ENCODE measurements around the gene OLFM4.
"Not testable (repeated sequence)": the region's sequence is repeated elsewhere in the genome, so short reads cannot be mapped to it uniquely, and the experiment has no call there.

The OLFM4 gene

DNA sequence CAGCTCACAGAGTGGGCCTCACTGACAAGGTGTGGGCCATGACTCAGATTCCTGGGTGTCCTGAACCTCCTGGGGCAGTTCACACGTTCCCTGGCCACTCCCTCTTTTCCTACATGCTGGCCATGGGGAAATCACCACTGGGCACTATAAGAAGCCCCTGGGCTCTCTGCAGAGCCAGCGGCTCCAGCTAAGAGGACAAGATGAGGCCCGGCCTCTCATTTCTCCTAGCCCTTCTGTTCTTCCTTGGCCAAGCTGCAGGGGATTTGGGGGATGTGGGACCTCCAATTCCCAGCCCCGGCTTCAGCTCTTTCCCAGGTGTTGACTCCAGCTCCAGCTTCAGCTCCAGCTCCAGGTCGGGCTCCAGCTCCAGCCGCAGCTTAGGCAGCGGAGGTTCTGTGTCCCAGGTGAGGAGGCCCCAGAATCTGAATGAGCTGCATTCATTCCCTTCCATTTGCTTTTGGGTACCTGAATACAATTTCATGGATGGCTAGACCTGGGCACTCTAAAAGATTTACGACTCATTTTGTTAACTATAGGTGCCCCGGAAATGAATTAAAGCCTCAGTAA, at the start of gene OLFM4:
TSS of gene OLFM4 (plus strand) at position 177 of the 567 bp plus-strand sequence. CDS start at position 201, 24 bp downstream.
- DNase-seq (ENCODE audit: low read depth), result no peak

GRCh38 chr13:52978989-52979388, 49.6 kb upstream of the OLFM4 start:
- no peak for DNase-seq (ENCODE audit: low read depth)

DNA sequence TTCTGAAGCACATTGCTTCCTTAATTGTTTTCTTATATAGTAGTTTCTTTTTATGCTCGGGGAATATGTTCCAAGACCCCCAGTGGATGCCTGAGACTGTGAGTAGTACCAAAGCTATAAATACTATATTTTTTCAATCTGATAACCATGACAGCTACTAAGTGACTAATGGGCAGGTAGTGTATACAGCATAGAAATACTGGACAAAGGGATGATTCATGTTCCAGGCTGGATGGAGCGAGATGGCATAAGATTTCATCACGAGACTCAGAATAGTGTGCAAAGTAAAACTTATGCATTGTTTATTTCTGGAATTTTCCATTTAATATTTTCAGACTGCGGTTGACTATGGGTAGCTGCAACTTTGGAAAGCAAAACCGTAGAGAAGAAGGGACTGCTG, 47.9 kb upstream of the OLFM4 start:
- no peak for DNase-seq (ENCODE audit: low read depth)

- no peak for DNase-seq (ENCODE audit: low read depth)
Observed at GRCh38 chr13:52983836-52984235, 44.8 kb upstream of the OLFM4 start.

DNA sequence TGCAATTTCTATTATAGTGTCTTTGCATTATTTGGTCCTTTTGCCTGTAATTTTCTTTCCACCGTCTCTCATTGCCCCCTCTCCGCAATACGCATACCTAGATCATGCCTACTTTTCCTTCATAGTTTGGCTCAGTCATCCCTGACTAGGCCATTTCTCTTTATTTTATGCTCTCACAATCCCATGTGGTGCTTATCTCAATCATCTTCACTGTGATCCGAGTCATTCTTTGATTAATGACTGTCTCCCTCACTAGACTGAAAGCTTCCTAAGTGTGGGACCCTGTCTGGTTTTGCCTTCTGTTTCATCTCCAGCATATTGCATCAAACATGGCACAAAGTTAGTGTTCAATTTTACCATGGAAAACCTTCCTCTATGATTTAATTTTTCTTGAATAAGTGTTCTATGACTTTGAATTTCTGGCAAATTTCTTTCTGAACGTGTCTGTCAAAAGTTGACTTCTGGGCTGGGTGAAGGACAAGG, 43.7 kb upstream of the OLFM4 start:
- no peak for DNase-seq (ENCODE audit: low read depth)

GRCh38 chr13:52991344-52992020, 37.1 kb upstream of the OLFM4 start:
- DNase-seq (ENCODE audit: low read depth), result no peak

GRCh38 chr13:52992110-52992509, 36.5 kb upstream of the OLFM4 start:
- no peak for DNase-seq (ENCODE audit: low read depth)

DNA sequence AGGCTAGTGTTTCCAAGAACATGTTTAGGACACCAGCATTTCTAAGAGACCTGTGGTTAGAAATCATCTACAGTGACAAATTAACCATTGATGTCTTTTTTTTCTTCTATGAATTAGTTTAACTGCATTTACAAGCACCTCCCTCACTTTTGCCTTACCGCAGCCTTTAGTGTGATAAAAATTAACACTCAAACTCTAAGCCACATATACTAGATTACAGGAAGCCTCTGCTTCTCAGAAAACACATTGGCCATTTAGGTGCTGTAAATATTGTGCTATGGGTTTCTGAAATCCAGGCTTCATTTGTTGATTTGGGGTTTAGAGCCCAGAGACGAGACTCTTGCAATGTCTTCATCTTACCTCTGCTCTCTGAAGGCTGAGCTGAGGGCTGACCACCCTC, 34.6 kb upstream of the OLFM4 start:
- DNase-seq (ENCODE audit: low read depth), result no peak

- no peak for DNase-seq (ENCODE audit: low read depth)
Observed at GRCh38 chr13:52994865-52995264, 33.7 kb upstream of the OLFM4 start.

GRCh38 chr13:52995946-52996345, 32.7 kb upstream of the OLFM4 start:
- DNase-seq (ENCODE audit: low read depth), result no peak

DNA sequence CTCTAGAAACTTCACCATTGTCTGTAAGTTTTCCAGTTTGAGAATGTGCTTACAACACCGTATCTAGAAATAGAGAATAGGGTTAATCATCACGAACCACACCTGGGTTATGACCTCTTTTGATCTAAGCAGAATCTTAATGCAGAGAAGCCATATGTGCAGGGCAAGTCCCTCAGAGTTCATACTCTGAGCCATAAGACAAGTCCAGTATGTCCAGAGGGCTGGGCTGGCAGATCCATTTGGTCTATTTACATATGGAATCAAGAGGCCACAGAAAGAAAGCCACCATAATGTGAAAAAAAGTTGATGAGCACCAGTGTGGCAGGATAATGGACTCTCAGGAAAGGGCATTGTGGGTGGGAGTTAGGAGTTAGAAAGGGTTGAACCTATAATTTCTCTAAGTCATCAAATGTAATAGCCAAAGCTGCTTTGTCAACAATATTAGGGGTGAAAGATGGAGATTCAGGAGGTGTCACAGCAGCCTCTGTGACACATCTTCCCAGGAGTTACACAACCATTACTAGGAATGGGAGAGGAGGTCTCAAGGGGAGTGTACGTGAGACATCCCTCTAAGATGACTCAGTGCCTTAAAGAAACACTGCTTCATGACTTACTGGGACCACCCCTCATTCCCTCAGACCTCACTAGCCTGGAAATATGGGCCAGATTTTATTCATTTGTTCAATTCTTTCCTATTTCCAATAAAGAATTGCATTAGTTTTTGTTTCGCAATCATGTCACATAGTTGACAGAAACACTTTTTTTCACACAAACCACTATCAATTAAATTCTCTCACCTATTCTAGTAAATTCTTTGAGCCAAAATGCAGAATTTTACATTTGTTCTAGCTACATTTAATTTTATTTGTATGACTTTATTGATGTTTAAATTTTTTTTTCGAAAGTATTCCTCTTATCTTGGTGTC, 30.4 kb upstream of the OLFM4 start:
- no peak for DNase-seq (ENCODE audit: low read depth)

GRCh38 chr13:52999093-52999696, 29.4 kb upstream of the OLFM4 start:
- no peak for DNase-seq (ENCODE audit: low read depth)

- no peak for DNase-seq (ENCODE audit: low read depth)
Observed at GRCh38 chr13:53001444-53002225, 27.0 kb upstream of the OLFM4 start.

GRCh38 chr13:53004573-53004972, 24.0 kb upstream of the OLFM4 start:
- no peak for DNase-seq (ENCODE audit: low read depth)

DNA sequence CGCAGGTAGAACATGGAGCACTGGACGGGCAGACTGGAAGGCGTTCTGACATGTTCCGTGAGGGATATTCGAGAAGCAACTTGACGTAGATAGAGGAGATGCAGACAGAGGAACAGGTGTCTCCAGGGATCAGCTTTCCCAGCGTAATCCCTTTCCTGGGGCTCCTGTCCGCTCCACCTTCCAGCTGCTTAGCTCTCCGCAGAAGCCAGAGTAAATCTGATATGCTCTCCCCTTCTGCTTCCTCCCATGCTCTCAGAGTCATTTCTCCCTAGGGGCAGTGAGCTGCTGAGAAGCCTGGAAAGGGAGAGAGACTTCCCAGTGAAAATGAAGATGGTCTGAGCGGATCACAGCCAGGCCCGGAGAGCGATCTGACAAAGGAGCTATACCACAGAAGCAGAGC, 23.0 kb upstream of the OLFM4 start:
- DNase-seq (ENCODE audit: low read depth), result no peak

- DNase-seq (ENCODE audit: low read depth), result no peak
Observed at GRCh38 chr13:53007872-53008271, 20.7 kb upstream of the OLFM4 start.

DNA sequence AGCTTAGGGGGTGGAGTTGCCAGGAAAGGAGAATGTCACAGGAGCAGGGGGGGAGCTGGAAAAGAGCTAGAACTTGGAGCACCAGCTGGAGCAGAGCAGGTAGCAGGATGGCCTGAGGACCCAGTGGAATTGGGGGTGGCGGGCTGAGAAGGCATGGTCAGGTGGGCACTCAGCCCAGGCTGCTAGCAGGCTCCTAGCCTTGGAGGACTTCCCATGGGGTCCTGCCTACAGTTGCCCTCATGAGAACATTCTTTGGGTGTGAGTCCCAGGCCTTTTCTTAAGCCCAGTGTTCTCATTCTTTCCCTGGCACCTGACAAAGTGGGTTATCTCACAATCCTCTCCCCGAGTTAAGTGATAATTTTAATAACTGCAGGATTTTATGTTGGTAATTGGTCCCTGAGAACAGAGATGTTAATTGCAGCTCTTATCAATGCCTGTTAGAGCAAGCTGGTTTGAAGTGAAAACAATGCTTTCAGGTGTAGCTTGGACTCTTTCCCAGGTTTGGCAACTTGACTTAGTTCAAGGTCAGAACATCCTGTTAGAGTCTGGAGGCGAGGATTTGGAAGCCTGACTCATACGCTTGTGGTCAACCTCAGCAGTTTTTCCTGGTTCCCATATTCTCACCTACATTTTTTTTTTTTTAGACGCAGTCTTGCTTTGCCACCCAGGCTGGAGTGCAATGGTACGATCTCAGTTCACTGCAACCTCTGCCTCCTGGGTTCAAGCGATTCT, 18.1 kb upstream of the OLFM4 start:
- no peak for DNase-seq (ENCODE audit: low read depth)

DNA sequence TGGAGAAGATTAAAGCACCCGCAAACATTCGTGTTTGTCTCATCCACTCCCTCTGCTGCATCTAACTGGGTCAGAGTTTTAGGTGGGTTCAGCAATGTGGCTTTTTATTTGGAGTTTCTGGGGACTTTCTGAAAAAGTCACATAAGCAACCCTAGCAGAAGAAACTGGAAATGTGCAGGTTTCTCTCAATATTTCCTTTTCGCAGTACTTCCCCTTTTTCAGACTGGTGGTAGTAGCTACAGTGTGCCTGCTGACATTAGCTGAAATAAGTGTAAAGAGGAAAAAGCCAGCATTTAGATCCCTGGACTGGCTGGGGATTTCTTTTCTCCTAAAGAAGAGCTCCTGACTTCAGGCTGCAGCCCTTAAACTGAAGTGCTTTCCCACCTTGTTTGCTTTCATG, 15.9 kb upstream of the OLFM4 start:
- no peak for DNase-seq (ENCODE audit: low read depth)

DNA sequence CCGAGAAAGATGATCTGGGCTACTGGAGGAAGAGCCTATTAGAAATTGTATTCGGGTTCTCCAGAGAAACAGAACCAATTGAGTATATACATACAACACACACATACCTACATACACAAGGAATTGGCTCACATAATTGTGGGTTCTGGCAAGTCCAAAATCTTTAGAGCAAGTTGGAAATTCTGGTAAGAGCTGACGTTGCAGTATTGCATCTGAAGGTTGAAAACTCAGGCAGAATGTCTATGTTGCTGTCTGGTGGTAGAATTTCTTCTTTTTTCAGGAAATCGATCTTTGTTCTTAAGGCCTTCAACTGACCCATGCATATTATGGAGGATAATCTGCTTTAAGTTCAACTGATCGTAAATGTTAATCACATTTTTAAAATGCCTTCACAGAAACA, 15.5 kb upstream of the OLFM4 start:
- DNase-seq (ENCODE audit: low read depth), result no peak

- DNase-seq (ENCODE audit: low read depth), result not testable (repeated sequence)
Observed at GRCh38 chr13:53014018-53014417, 14.6 kb upstream of the OLFM4 start.
